ENCODE measurements around the gene PARD3.

The PARD3 gene

GRCh38 chr10:34340934-34341333 is 474.2 kb downstream of the PARD3 start:
- no peak for DNase-seq (ENCODE audit: low spot score)

GRCh38 chr10:34339816-34340553 is 475.1 kb downstream of the PARD3 start:
- DNase-seq (ENCODE audit: low spot score), result no peak

- no peak for DNase-seq (ENCODE audit: low spot score)
These were observed 477.2 kb downstream of the PARD3 start for GRCh38 chr10:34337917-34338316.

- DNase-seq (ENCODE audit: low spot score), result no peak
These were observed 479.0 kb downstream of the PARD3 start for GRCh38 chr10:34335960-34336690.

GRCh38 chr10:34334908-34335307 is 480.2 kb downstream of the PARD3 start:
- DNase-seq (ENCODE audit: low spot score), result no peak

- no peak for DNase-seq (ENCODE audit: low spot score)
These were observed 481.6 kb downstream of the PARD3 start for GRCh38 chr10:34333513-34333912.

- no peak for DNase-seq (ENCODE audit: low spot score)
These were observed 487.9 kb downstream of the PARD3 start for GRCh38 chr10:34327184-34327583.

GRCh38 chr10:34323192-34323591 is 491.9 kb downstream of the PARD3 start:
- DNase-seq (ENCODE audit: low spot score), result no peak

- no peak for DNase-seq (ENCODE audit: low spot score)
These were observed 494.8 kb downstream of the PARD3 start for GRCh38 chr10:34320265-34320664.

GRCh38 chr10:34319197-34319846 is 495.8 kb downstream of the PARD3 start:
- no peak for DNase-seq (ENCODE audit: low spot score)

- DNase-seq (ENCODE audit: low spot score), result no peak
These were observed 498.9 kb downstream of the PARD3 start for GRCh38 chr10:34316154-34316553.

GRCh38 chr10:34314457-34314856 is 500.6 kb downstream of the PARD3 start:
- no peak for DNase-seq (ENCODE audit: low spot score)

GRCh38 chr10:34313888-34314287 is 501.2 kb downstream of the PARD3 start:
- DNase-seq (ENCODE audit: low spot score), result no peak

GRCh38 chr10:34313353-34313752 is 501.7 kb downstream of the PARD3 start:
- no peak for DNase-seq (ENCODE audit: low spot score)

- DNase-seq (ENCODE audit: low spot score), result no peak
These were observed 503.4 kb downstream of the PARD3 start for GRCh38 chr10:34311679-34312078.

- DNase-seq (ENCODE audit: low spot score), result no peak
These were observed 504.9 kb downstream of the PARD3 start for GRCh38 chr10:34310234-34310633.

GRCh38 chr10:34305189-34305588 is 509.9 kb downstream of the PARD3 start:
- DNase-seq (ENCODE audit: low spot score), result no peak

GRCh38 chr10:34303022-34303421 is 512.1 kb downstream of the PARD3 start:
- no peak for DNase-seq (ENCODE audit: low spot score)

GRCh38 chr10:34299105-34299611 is 515.9 kb downstream of the PARD3 start:
- no peak for DNase-seq (ENCODE audit: low spot score)

GRCh38 chr10:34298346-34298818 is 516.7 kb downstream of the PARD3 start:
- no peak for DNase-seq (ENCODE audit: low spot score)

GRCh38 chr10:34297541-34298345 is 517.4 kb downstream of the PARD3 start:
- no peak for DNase-seq (ENCODE audit: low spot score)

GRCh38 chr10:34295142-34295548 is 520.0 kb downstream of the PARD3 start:
- DNase-seq (ENCODE audit: low spot score), result no peak

Measured in COLO829 (cell line).